Lower lobe of right lung (tissue), 2 donors: ENCODE data around the gene THEM5. TPM values are rescaled to one million over a fixed set of nuclear protein-coding genes. Genes with fewer than 3 reads are reported as not detected.
"Not testable (repeated sequence)": the region's sequence is repeated elsewhere in the genome, so short reads cannot be mapped to it uniquely, and the experiment has no call there.

Source experiments
- ATAC-seq, 2 donors: fragments of 200-7000 bp; cut with Tn5 transposase; one replicate each; pipeline ENCODE4 v1.9.1; 2020 to 2022; ENCODE audit warnings: mild to moderate bottlenecking in 2 of 2, moderate library complexity in 2 of 2
- DNase-seq: peaks from one replicate; pipeline ENCODE4 v3.0.0-alpha.2; 2020
- H3K27ac ChIP-seq: fragments of 200-600 bp; one replicate; pipeline ENCODE4 v1.8.0; 2022
- H3K27me3 ChIP-seq: fragments of 200-600 bp; one replicate; pipeline ENCODE4 v1.8.0; 2022; ENCODE audit warnings: low read depth
- H3K36me3 ChIP-seq: fragments of 200-600 bp; one replicate; pipeline ENCODE4 v1.8.0; 2022; ENCODE audit warnings: mild to moderate bottlenecking
- H3K4me1 ChIP-seq: fragments of 200-600 bp; one replicate; pipeline ENCODE4 v1.8.0; 2022
- H3K4me3 ChIP-seq: fragments of 200-600 bp; one replicate; pipeline ENCODE4 v1.8.0; 2022; ENCODE audit warnings: mild to moderate bottlenecking
- H3K9me3 ChIP-seq: fragments of 200-600 bp; one replicate; pipeline ENCODE4 v1.8.0; 2022
- intact Hi-C: fragments of 100-400 bp; cut with DNase I; formaldehyde crosslinking; loops from one replicate; pipeline ENCODE4 v1.11.0; 2022
- total RNA-seq: library from RNA; stranded (reverse); fragmentation: NEBNext Ultra II Directional; extraction: Animal tissue kit (Norgen Biotek cat#: 25700); gene quantifications from one replicate; pipeline ENCODE4 v1.2.1, GENCODE V29; 2021
- TF ChIP-seq, protein P1 (sequence below): fragments of 200-600 bp; IDR thresholded peaks from one replicate; pipeline ENCODE4 v1.8.0; 2022; ENCODE audit warnings: antibody characterized with exemption, mild to moderate bottlenecking
- donor health status: DM: no; HTN: yes; CAD: no; lungs with severe emphysema.

Gene THEM5
- total RNA-seq, 1 donor from 2014 or later: not detected

DNA sequence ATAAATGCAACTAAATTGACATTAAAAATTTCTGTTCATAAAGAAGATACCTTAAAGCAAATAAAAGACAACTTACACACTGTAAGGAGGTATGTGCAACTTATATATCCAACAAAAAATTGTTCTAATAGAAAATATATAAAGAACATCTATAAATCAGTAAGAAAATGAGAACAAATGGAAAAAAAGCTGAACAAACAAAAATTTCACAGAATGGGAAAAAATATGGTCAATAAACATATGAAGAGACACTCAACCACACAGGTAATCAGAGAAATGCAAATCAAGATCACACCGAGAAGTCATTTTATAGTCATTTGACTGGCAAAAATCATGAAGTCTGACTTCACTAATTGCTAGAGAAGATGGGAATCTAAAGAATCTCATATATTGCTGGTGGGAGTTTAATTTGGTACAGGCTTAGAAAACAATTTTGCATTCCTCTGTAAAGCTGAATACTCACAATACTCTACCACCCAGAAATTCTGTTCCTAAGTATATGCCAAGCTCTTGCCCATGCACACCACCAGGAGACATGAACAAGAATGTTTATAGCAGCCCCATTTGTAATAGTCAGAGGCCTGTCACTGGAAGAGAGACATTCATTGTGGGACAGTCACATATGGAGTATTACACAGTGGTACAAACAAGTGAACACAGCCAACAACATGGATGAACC, 22.0 kb upstream of the THEM5 start:
- ATAC-seq: no peak
- no peak for DNase-seq
- no peak overlapping the region for H3K27ac ChIP-seq
- H3K4me1 ChIP-seq: no peaks in the 10 kb centered on the region
- no peaks in the 10 kb centered on the region for H3K27me3 ChIP-seq
- no peaks in the 10 kb centered on the region for H3K9me3 ChIP-seq
- H3K4me3 ChIP-seq: no peak overlapping the region
- intact Hi-C loops: no loop called here
- TF ChIP-seq, protein P1, sequence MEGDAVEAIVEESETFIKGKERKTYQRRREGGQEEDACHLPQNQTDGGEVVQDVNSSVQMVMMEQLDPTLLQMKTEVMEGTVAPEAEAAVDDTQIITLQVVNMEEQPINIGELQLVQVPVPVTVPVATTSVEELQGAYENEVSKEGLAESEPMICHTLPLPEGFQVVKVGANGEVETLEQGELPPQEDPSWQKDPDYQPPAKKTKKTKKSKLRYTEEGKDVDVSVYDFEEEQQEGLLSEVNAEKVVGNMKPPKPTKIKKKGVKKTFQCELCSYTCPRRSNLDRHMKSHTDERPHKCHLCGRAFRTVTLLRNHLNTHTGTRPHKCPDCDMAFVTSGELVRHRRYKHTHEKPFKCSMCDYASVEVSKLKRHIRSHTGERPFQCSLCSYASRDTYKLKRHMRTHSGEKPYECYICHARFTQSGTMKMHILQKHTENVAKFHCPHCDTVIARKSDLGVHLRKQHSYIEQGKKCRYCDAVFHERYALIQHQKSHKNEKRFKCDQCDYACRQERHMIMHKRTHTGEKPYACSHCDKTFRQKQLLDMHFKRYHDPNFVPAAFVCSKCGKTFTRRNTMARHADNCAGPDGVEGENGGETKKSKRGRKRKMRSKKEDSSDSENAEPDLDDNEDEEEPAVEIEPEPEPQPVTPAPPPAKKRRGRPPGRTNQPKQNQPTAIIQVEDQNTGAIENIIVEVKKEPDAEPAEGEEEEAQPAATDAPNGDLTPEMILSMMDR: no peak
- peaks cover 19% of the 10 kb centered on the region for H3K36me3 ChIP-seq

DNA sequence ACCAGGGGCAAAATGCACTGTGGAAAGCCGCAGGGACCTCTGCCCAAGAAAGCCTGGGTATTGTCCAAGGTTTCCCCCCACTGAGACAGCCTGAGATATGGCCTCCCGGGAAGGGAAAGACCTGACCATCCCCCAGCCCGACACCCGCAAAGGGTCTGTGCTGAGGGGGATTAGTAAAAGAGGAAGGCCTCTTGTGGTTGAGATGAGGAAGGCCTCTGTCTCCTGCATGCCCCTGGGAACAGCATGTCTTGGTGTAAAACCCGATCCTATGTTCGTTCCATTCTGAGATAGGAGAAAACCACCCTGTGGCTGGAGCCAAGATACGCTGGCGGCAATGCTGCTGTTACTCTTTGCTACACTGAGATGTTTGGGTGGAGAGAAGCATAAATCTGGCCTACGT, 19.3 kb upstream of the THEM5 start:
- H3K27ac ChIP-seq, H3K27me3 ChIP-seq, DNase-seq, H3K9me3 ChIP-seq, H3K4me1 ChIP-seq, intact Hi-C loops, ATAC-seq, H3K4me3 ChIP-seq: not testable (repeated sequence)
- H3K36me3 ChIP-seq: peaks cover 19% of the 10 kb centered on the region

DNA sequence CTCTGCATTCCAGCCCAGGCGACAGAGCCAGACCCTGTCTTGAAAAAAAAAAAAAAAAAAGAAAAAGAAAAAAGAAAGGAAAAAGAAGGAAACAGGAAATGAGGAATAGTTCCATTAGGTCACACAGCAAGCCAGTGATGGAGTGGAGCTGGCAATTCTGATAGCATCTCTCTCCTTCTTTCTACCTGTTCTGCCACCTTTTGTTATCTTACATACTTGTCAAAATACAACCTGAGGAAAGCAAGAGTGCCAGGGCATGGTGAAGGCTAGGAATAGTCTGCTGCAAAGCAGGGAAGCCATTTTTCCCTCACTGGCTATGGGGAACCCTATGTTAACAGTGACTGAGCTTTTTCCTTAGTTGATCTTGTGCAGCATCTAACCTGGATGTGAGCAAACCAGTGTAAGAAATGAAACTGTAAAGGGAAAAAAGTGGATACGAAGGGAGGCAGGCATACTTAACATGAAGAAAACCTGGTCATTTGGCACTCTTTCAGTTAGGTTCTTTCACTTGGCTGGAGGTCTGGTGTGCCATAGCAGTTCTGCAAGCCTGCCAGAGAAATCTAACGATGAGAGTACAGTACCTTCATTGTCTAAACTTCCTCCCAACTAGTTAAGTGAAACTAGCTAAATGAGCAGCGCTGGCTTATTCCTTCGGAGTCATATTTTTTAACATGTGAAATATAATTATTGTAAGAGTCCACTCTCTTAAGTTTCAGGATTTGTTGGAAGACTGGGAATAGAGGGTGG, 17.9 kb upstream of the THEM5 start:
- H3K4me3 ChIP-seq: no peak overlapping the region
- TF ChIP-seq, protein P1: no peak
- H3K36me3 ChIP-seq: peaks cover 19% of the 10 kb centered on the region
- no peaks in the 10 kb centered on the region for H3K9me3 ChIP-seq
- H3K4me1 ChIP-seq: no peaks in the 10 kb centered on the region
- no peak for ATAC-seq
- no peaks in the 10 kb centered on the region for H3K27me3 ChIP-seq
- intact Hi-C loops: no loop called here
- no peak overlapping the region for H3K27ac ChIP-seq
- DNase-seq: no peak

DNA sequence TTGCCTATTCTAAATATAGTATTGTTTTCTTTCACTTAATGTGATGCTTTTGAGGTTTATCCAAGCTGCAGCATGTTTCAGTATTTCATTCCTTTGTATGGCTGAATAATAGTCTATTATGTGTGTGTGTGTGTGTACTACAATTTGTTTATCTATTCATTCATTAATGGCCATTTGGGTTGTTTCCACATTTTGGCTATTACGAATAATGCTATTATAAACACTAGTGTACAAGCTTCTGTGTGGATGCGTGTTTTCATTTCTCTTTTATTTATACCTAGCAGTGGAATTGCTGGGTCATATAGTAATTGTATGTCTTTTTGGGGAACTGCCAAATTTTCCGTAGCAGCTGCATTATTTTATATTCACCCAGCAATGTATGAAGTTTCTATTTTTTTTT, 15.0 kb upstream of the THEM5 start:
- intact Hi-C loops: no loop called here
- TF ChIP-seq, protein P1: no peak

DNA sequence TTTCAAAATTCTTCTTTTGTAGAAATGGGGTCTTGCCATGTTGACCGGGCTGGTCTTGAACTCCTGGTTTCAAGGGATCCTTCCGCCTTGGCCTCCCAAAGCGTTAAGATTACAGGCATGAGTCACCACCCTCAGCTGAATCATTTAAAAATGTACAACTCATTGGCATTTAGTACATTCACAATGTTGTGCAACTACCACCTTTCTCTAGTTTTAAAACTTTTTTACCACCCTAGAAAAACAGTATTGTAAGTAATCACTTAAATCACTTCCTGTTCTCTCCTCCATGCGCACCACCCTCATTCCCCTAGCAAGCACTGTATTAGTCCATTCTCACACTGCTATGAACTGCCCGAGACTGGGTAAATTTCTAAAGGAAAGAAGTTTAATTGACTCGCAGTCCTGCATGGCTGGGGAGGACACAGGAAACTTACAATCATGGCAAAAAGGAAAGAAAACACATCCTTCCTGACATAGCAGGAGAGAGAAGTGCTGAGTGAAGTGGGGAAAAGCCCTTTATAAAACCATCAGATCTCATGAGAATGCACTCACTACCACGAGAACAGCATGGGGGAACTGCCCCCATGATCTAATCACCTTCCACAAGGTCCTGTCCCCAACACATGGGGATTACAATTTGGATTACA, 14.4 kb upstream of the THEM5 start:
- H3K27me3 ChIP-seq: no peaks in the 10 kb centered on the region
- no peak for DNase-seq
- H3K9me3 ChIP-seq: no peaks in the 10 kb centered on the region
- TF ChIP-seq, protein P1: no peak
- intact Hi-C loops: no loop called here
- H3K36me3 ChIP-seq: no peaks in the 10 kb centered on the region
- no peak overlapping the region for H3K4me3 ChIP-seq
- no peak overlapping the region for H3K27ac ChIP-seq
- ATAC-seq: peak; percentile 32 to 34
- no peaks in the 10 kb centered on the region for H3K4me1 ChIP-seq

More for the DNA sequence above, 15.0 kb upstream of the THEM5 start:
- no peaks in the 10 kb centered on the region for H3K27me3 ChIP-seq
- no peak overlapping the region for H3K4me3 ChIP-seq
- H3K27ac ChIP-seq: no peak overlapping the region
- H3K4me1 ChIP-seq: no peaks in the 10 kb centered on the region
- DNase-seq (no peak), ATAC-seq (no peak)
- no peaks in the 10 kb centered on the region for H3K9me3 ChIP-seq
- H3K36me3 ChIP-seq: peaks cover 3% of the 10 kb centered on the region

DNA sequence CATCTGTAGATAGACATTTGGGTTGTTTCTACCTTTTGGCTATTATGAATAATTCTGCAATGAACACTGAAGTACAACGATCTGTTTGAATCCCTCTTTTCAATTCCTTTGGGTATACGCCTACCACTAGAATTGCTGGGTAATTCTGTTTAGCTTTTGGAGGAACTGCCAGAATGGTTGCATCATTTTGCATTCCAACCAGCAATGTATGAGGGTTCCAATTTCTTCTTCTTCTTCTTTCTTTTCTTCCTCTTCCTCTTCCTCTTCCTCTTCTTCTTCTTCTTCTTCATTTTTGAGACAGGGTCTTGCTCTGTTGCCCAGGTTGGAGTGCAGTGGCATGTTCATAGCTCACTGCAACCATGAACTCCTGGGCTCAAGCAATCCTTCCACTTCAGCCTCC, 13.8 kb upstream of the THEM5 start:
- no peak overlapping the region for H3K4me3 ChIP-seq
- H3K27me3 ChIP-seq: no peaks in the 10 kb centered on the region
- TF ChIP-seq, protein P1: no peak
- H3K36me3 ChIP-seq: no peaks in the 10 kb centered on the region
- DNase-seq: no peak
- H3K4me1 ChIP-seq: no peaks in the 10 kb centered on the region
- peak in 1 of 2 donors; percentile 9 for ATAC-seq
- no peaks in the 10 kb centered on the region for H3K9me3 ChIP-seq
- intact Hi-C loops: no loop called here
- no peak overlapping the region for H3K27ac ChIP-seq
